Measurements from ENCODE around the gene CEP126. TPM values are rescaled to one million over a fixed set of nuclear protein-coding genes. Genes with fewer than 3 reads are reported as not detected.
"Not testable (repeated sequence)": the region's sequence is repeated elsewhere in the genome, so short reads cannot be mapped to it uniquely, and the experiment has no call there.

Gene CEP126
- total RNA-seq, 4 donors from 2014 or later = 6.6 to 11.3 (median 10.1) TPM

DNA sequence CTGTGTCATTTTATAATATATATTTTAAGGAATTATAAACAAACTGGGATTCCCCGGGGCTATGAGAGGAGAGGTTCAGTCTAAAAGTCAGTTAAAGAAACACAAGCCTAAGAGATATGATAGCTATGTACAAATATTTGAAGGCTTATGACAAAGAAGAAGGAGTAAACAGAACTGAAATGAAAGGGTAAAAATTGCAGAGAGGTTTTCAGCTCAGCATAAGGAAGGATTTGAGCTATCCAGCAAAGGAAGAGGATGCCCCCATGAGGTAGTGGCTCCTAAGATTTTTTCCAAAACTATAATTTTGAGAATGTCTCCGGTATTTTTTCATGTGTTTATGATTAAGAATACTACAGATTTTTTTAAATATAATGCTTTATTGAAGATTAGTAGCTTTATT is 59.4 kb downstream of the CEP126 start:
- Histone ChIP-seq H3K9me3 (no peaks in the 10 kb centered on the region), H3K4me3 (no peak overlapping the region), H3K27ac (replicated peaks in 1 of 4) (no peak overlapping the region), H3K4me1 (no peaks in the 10 kb centered on the region), H3K36me3 (no peaks in the 10 kb centered on the region), H3K27me3 (no peaks in the 10 kb centered on the region)
- TF ChIP-seq POLR2AphosphoS5 (IDR thresholded peaks at IDR 0.05) (no peak), EP300 (IDR thresholded peaks at IDR 0.05) (no peak), POLR2A (IDR thresholded peaks at IDR 0.05; ENCODE audit: low read depth) (no peak)
- TF ChIP-seq, protein P1, sequence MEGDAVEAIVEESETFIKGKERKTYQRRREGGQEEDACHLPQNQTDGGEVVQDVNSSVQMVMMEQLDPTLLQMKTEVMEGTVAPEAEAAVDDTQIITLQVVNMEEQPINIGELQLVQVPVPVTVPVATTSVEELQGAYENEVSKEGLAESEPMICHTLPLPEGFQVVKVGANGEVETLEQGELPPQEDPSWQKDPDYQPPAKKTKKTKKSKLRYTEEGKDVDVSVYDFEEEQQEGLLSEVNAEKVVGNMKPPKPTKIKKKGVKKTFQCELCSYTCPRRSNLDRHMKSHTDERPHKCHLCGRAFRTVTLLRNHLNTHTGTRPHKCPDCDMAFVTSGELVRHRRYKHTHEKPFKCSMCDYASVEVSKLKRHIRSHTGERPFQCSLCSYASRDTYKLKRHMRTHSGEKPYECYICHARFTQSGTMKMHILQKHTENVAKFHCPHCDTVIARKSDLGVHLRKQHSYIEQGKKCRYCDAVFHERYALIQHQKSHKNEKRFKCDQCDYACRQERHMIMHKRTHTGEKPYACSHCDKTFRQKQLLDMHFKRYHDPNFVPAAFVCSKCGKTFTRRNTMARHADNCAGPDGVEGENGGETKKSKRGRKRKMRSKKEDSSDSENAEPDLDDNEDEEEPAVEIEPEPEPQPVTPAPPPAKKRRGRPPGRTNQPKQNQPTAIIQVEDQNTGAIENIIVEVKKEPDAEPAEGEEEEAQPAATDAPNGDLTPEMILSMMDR (IDR thresholded peaks at IDR 0.05) = peak; percentile 17 to 32 (median 31)
- no peak for DNase-seq (ENCODE audit: extremely low spot score)
- 34% methylated on average over 2 of the region's 2 CpGs for whole genome bisulfite sequencing
- intact Hi-C loops (cut with DNase I) = no loop called here

DNA sequence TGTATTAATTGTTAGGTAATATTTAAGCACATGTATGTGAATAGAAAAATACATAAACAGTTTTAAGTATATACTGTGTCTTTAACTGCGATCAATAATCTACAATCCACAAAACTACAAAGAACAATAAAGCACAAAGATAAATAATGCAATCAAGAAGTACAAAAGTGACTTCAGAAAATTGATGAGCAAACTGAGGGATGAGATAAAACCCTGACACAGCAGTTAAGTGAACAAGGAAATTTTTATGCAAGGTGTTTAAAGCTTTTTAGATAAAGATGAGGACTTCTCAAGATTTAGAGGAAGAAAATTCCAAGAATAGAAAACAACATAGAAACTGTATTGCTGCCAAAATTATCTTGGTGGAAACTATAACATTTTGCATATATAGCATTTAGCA is 60.0 kb downstream of the CEP126 start:
- intact Hi-C loops (cut with DNase I) = no loop called here
- Histone ChIP-seq H3K4me1 (no peaks in the 10 kb centered on the region), H3K36me3 (no peaks in the 10 kb centered on the region), H3K4me3 (no peak overlapping the region), H3K27ac (replicated peaks in 1 of 4) (no peak overlapping the region), H3K27me3 (no peaks in the 10 kb centered on the region), H3K9me3 (no peaks in the 10 kb centered on the region)
- TF ChIP-seq, protein P1 (IDR thresholded peaks at IDR 0.05) = no peak
- no peak for TF ChIP-seq EP300 (IDR thresholded peaks at IDR 0.05)
- no peak for TF ChIP-seq POLR2AphosphoS5 (IDR thresholded peaks at IDR 0.05)
- TF ChIP-seq POLR2A (IDR thresholded peaks at IDR 0.05; ENCODE audit: low read depth) = no peak
- DNase-seq (ENCODE audit: extremely low spot score) = no peak
- WGBS = 89% methylated on average over 1 of the region's 1 CpG

DNA sequence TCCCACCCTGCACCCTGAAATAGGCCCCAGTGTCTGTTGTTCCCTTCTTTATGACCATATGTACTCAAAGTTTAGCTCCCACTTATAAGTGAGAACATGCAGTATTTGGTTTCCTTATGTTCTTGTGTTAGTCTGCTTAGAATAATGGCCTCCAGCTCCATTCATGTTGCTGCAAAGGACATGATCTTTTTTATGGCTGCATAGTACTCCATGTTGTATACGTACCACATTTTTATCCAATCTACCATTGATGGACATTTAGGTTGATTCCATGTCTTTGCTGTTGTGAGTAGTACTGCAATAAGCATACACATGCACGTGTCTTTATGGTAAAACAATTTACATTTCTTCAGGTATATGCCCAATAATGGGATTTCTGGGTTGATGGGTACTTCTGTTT is 60.9 kb downstream of the CEP126 start:
- Histone ChIP-seq H3K27me3 (no peaks in the 10 kb centered on the region), H3K27ac (replicated peaks in 1 of 4) (no peak overlapping the region), H3K36me3 (no peaks in the 10 kb centered on the region), H3K4me1 (no peaks in the 10 kb centered on the region), H3K4me3 (no peak overlapping the region), H3K9me3 (no peaks in the 10 kb centered on the region)
- no peak for TF ChIP-seq POLR2AphosphoS5 (IDR thresholded peaks at IDR 0.05)
- TF ChIP-seq, protein P1 (IDR thresholded peaks at IDR 0.05) = no peak
- no peak for TF ChIP-seq EP300 (IDR thresholded peaks at IDR 0.05)
- TF ChIP-seq POLR2A (IDR thresholded peaks at IDR 0.05; ENCODE audit: low read depth) = no peak
- DNase-seq (ENCODE audit: extremely low spot score) = no peak
- intact Hi-C loops (cut with DNase I) = no loop called here
- WGBS = 97% methylated on average over 2 of the region's 2 CpGs

DNA sequence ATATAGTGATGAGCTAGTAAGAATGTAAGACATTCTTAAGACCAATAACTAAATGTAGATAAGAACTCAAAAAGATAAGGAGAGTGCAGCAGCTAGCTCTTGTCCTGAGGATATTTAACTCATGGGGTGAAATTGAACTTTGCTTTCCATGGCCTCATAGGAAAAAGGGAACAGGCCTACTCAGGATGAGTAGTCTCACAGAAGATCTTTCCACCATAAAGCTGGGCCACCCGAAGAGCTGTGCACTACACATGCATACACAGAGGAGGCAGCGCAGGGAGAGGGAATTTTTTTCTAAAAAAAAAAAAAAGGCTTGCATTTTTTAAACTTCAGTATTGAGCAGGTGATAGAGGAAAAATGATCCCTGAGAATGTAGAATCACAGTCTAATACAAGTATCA is 72.6 kb downstream of the CEP126 start:
- no peak overlapping the region for H3K27ac ChIP-seq (replicated peaks in 1 of 4)
- no peaks in the 10 kb centered on the region for H3K9me3 ChIP-seq
- no peak for TF ChIP-seq POLR2A (IDR thresholded peaks at IDR 0.05; ENCODE audit: low read depth)
- TF ChIP-seq POLR2AphosphoS5 (IDR thresholded peaks at IDR 0.05) = no peak
- no peaks in the 10 kb centered on the region for H3K27me3 ChIP-seq
- no peak for DNase-seq (ENCODE audit: extremely low spot score)
- no peak overlapping the region for H3K4me3 ChIP-seq
- H3K36me3 ChIP-seq = peaks cover 0 to 47% (median 11%) of the 10 kb centered on the region in 4 donors
- intact Hi-C loops (cut with DNase I) = no loop called here
- H3K4me1 ChIP-seq = no peaks in the 10 kb centered on the region
- 97% methylated on average over 2 of the region's 2 CpGs for WGBS

DNA sequence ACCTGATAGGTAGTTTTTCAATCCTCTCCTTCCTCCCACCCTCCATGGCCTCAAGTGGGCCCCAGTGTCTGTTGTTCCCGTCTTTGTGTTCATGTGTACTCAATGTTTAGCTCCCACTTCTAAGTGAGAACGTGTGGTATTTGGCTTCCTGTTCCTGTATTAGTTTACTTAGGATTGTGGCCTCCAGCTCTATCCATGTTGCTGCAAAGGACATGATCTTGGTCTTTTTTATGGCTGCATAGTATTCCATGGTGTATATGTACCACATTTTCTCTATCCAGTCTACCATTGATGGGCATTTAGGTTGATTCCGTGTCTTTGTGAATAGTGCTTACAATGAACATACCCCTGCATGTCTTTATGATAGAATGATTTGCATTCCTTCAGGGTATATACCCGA is 78.4 kb downstream of the CEP126 start:
- Histone ChIP-seq H3K27ac (replicated peaks in 1 of 4) (no peak overlapping the region), H3K9me3 (no peaks in the 10 kb centered on the region), H3K4me3 (no peak overlapping the region), H3K36me3 (peaks cover 0 to 53% (median 17%) of the 10 kb centered on the region in 4 donors), H3K27me3 (no peaks in the 10 kb centered on the region), H3K4me1 (no peaks in the 10 kb centered on the region)
- TF ChIP-seq EP300 (IDR thresholded peaks at IDR 0.05) (no peak), POLR2AphosphoS5 (IDR thresholded peaks at IDR 0.05) (no peak), POLR2A (IDR thresholded peaks at IDR 0.05; ENCODE audit: low read depth) (no peak)
- TF ChIP-seq, protein P1 (IDR thresholded peaks at IDR 0.05) = no peak
- WGBS = 90% methylated on average over 4 of the region's 4 CpGs
- no peak for DNase-seq (ENCODE audit: extremely low spot score)
- intact Hi-C loops (cut with DNase I) = no loop called here

DNA sequence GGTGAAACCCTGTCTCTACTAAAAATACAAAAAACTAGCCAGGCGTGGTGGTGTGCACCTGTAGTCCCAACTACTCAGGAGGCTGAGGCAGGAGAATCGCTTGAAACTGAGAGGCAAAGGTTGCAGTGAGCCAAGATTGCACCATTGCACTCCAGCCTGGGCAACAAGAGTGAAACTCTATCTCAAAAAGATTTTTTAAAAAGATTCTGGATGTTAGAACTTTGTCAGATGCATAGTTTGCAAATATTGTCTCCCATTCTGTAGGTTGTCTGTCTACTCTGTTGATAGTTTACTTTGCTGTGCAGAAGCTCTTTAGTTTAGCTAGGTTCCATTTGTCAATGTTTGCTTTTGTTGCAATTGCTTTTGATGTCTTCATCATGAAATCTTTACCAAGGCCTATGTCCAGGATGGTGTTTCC is 79.3 kb downstream of the CEP126 start:
- H3K4me3 ChIP-seq; H3K9me3 ChIP-seq; DNase-seq (ENCODE audit: extremely low spot score); H3K4me1 ChIP-seq; intact Hi-C loops (cut with DNase I); H3K27me3 ChIP-seq; H3K27ac ChIP-seq (replicated peaks in 1 of 4): not testable (repeated sequence)
- H3K36me3 ChIP-seq = peaks cover 0 to 55% (median 18%) of the 10 kb centered on the region in 4 donors
- WGBS = 94% methylated on average over 2 of the region's 2 CpGs

All from esophagus muscularis mucosa (tissue), 4 donors.